ENCODE data around the gene C1QTNF6. TPM values are rescaled to one million over a fixed set of nuclear protein-coding genes. Genes with fewer than 3 reads are reported as not detected.

Gene C1QTNF6
- total and polyA plus RNA-seq, 2 experiments from 2014 or later: 1.7 to 2.3 TPM

GRCh38 chr22:37157516-37158285 lies 30.3 kb downstream of the C1QTNF6 start (continued):
- TF ChIP-seq ZNF462 (CRISPR knock-in tag; IDR thresholded peaks at IDR 0.05): no peak

- H3K79me2 ChIP-seq (replicated peaks; ENCODE audit: insufficient read depth): no peaks in the 10 kb centered on the region
- no peak overlapping the region for H3K27ac ChIP-seq (ENCODE audit: low read depth)
- no peak for TF ChIP-seq ETS1 (IDR thresholded peaks at IDR 0.05)
- TF ChIP-seq CTCF (conservative IDR thresholded peaks at IDR 0.05; ENCODE audit: low read depth in 2 of 2): no peak
- TF ChIP-seq CREB1 (CRISPR knock-in tag; IDR thresholded peaks at IDR 0.05; ENCODE audit: low read depth): no peak
- no peak for TF ChIP-seq NANOG (IDR thresholded peaks at IDR 0.05; ENCODE audit: borderline replicate concordance)
- no peak for TF ChIP-seq STAT1 (IDR thresholded peaks at IDR 0.05; ENCODE audit: unreplicated experiment)
- no peaks in the 10 kb centered on the region for H3K36me3 ChIP-seq (ENCODE audit: insufficient read depth)
- H3K27ac Mint-ChIP-seq: no peak overlapping the region
- ATAC-seq (no peak), DNase-seq (ENCODE audit: low spot score) (no peak)
- H3K4me1 Mint-ChIP-seq: peaks cover under 1% of the 10 kb centered on the region
- no peak overlapping the region for H3K4me3 Mint-ChIP-seq
- H3K9me2 ChIP-seq (ENCODE audit: insufficient read depth): no peaks in the 10 kb centered on the region
- no peak overlapping the region for H3K4me3 ChIP-seq
- H3K4me2 ChIP-seq: no peak overlapping the region
- no peak overlapping the region for H2AFZ ChIP-seq
- H4K20me1 ChIP-seq (replicated peaks; ENCODE audit: insufficient read depth): no peaks in the 10 kb centered on the region
- H3K9me3 Mint-ChIP-seq: peaks cover 5% of the 10 kb centered on the region
- no peaks in the 10 kb centered on the region for H3K27me3 ChIP-seq (ENCODE audit: insufficient read depth)
- H3K27me3 Mint-ChIP-seq (ENCODE audit: insufficient read depth, low read depth, poor library complexity): peaks cover 9% of the 10 kb centered on the region
- H3K36me3 Mint-ChIP-seq (ENCODE audit: low read depth): no peaks in the 10 kb centered on the region
- H3F3A ChIP-seq (replicated peaks; ENCODE audit: low read depth): no peaks in the 10 kb centered on the region
- H3K4me1 ChIP-seq (ENCODE audit: insufficient read depth): no peaks in the 10 kb centered on the region
Observed at GRCh38 chr22:37156686-37157435, 31.2 kb downstream of the C1QTNF6 start.
